ENCODE measurements around the gene AKAP8L. TPM values are rescaled to one million over a fixed set of nuclear protein-coding genes. Genes with fewer than 3 reads are reported as not detected.
"Not testable (repeated sequence)": the region's sequence is repeated elsewhere in the genome, so short reads cannot be mapped to it uniquely, and the experiment has no call there.

Gene AKAP8L
- total and polyA plus RNA-seq, 11 donors = 43.3 to 72.2 (median 60.1) TPM

- H3K27ac ChIP-seq = peak overlapping the region in 10 of 12 donors; percentile 83 to 95 (median 92)
- no peak for ATAC-seq
- H3K4me3 ChIP-seq = peak overlapping the region; percentile 75 to 100 (median 93)
- WGBS, 4 donors = 5 to 11% (median 7%) methylated on average over 9 of the region's 9 CpGs
- intact Hi-C loops (cut with DNase I) = loop anchor here in 7 of 10 donors (2.0 to 10.0 kb wide), 5 partner anchors 33 to 243 kb away; partner anchors contain the start of gene AKAP8 (in 2 of the 7)
- no peaks in the 10 kb centered on the region for H3K27me3 ChIP-seq
- no peaks in the 10 kb centered on the region for H3K9me3 ChIP-seq
- DNase-seq = peak in 3 of 5 donors; percentile 21 to 39 (median 26)
- TF ChIP-seq CTCF (IDR thresholded peaks at IDR 0.05) = no peak
- TF ChIP-seq POLR2A (IDR thresholded peaks at IDR 0.05) = no peak
- peaks cover 0 to 33% (median 13%) of the 10 kb centered on the region in 9 donors for H3K36me3 ChIP-seq
- H3K4me1 ChIP-seq = peaks cover 6 to 65% (median 48%) of the 10 kb centered on the region in 12 donors
Observed at GRCh38 chr19:15417699-15418098, 1.1 kb downstream of the AKAP8L start.

- TF ChIP-seq CTCF (IDR thresholded peaks at IDR 0.05) = no peak
- TF ChIP-seq POLR2A (IDR thresholded peaks at IDR 0.05) = no peak
- no peaks in the 10 kb centered on the region for H3K27me3 ChIP-seq
- H3K27ac ChIP-seq = peak overlapping the region in 2 of 12 donors; percentile 23 to 45
- intact Hi-C loops (cut with DNase I) = loop anchor here in 2 of 10 donors (10.0 kb wide), 2 partner anchors 148 to 238 kb away; no protein-coding TSS in a partner anchor
- no peak for ATAC-seq
- H3K4me3 ChIP-seq = no peak overlapping the region
- no peaks in the 10 kb centered on the region for H3K9me3 ChIP-seq
- H3K4me1 ChIP-seq = peaks cover 11 to 87% (median 67%) of the 10 kb centered on the region in 12 donors
- peaks cover 0 to 55% (median 38%) of the 10 kb centered on the region in 9 donors for H3K36me3 ChIP-seq
- 65 to 79% (median 69%) methylated on average over 4 of the region's 4 CpGs for WGBS, 4 donors
- no peak for DNase-seq
Observed at GRCh38 chr19:15412832-15413231, 6.0 kb downstream of the AKAP8L start.

GRCh38 chr19:15411351-15411750, 7.4 kb downstream of the AKAP8L start:
- Histone ChIP-seq H3K36me3 (peaks cover 0 to 62% (median 41%) of the 10 kb centered on the region in 9 donors), H3K4me1 (peaks cover 6 to 79% (median 63%) of the 10 kb centered on the region in 12 donors), H3K27ac (peak overlapping the region in 1 of 12 donors; percentile 25)
- intact Hi-C loops (cut with DNase I) = loop anchor here in 2 of 10 donors (10.0 kb wide), 2 partner anchors 147 to 237 kb away; no protein-coding TSS in a partner anchor
- ATAC-seq = peak in 1 of 4 donors; percentile 15
- H3K9me3 ChIP-seq, H3K4me3 ChIP-seq, H3K27me3 ChIP-seq: not testable (repeated sequence)
- WGBS, 4 donors = 83 to 95% (median 87%) methylated on average over 2 of the region's 2 CpGs
- peak in 2 of 5 donors; percentile 8 to 31 for DNase-seq

DNA sequence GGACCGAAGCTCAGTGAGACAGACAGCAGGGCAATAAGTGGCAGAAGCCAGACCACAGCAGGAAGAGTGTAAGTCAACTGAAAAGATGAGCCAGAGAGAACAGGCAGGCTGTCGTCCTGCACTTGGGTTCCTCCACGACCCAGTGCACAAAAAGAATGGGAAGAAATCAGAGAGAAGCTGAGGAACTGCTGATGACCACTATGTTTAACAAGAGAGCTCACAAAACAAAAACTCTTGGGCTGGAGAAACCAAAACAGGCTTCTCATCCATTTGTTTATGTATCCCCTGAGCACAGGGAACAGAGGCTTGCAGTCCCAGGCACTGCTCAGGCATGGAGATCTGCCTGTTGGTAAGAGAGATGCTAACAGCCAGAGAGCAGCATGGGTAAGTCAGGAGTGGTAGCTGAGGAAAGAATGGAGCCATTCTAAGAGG, 14.0 kb downstream of the AKAP8L start:
- Histone ChIP-seq H3K27ac (peak overlapping the region; percentile 19 to 85 (median 72)), H3K36me3 (peaks cover 0 to 77% (median 47%) of the 10 kb centered on the region in 9 donors), H3K4me1 (peaks cover 14 to 83% (median 59%) of the 10 kb centered on the region in 12 donors), H3K27me3 (no peaks in the 10 kb centered on the region), H3K9me3 (no peaks in the 10 kb centered on the region), H3K4me3 (no peak overlapping the region)
- intact Hi-C loops (cut with DNase I) = loop anchor here in 1 of 10 donors (1.0 kb wide), 1 partner anchor 25 kb away; the partner anchor contains the start of gene AKAP8
- DNase-seq (no peak), ATAC-seq (no peak)
- TF ChIP-seq CTCF (IDR thresholded peaks at IDR 0.05) (no peak), POLR2A (IDR thresholded peaks at IDR 0.05) (no peak)
- 28 to 43% (median 29%) methylated on average over 3 of the region's 3 CpGs for WGBS, 4 donors

Measured in heart left ventricle (tissue), 16 donors.